HG02852 (cell line): ENCODE measurements around the gene NAGLU.
"Not testable (repeated sequence)": the region's sequence is repeated elsewhere in the genome, so short reads cannot be mapped to it uniquely, and the experiment has no call there.

Source experiments
- ATAC-seq: cut with Tn5 transposase; IDR thresholded peaks from one replicate; pipeline ENCODE4 v1.9.1; 2021; ENCODE audit warnings: mild to moderate bottlenecking, moderate library complexity; ENCODE audit not compliant: unreplicated experiment

Gene NAGLU

GRCh38 chr17:42521036-42521435 lies 15.0 kb upstream of the NAGLU start:
- no peak for ATAC-seq

GRCh38 chr17:42521666-42522262 lies 14.3 kb upstream of the NAGLU start:
- ATAC-seq: no peak

DNA sequence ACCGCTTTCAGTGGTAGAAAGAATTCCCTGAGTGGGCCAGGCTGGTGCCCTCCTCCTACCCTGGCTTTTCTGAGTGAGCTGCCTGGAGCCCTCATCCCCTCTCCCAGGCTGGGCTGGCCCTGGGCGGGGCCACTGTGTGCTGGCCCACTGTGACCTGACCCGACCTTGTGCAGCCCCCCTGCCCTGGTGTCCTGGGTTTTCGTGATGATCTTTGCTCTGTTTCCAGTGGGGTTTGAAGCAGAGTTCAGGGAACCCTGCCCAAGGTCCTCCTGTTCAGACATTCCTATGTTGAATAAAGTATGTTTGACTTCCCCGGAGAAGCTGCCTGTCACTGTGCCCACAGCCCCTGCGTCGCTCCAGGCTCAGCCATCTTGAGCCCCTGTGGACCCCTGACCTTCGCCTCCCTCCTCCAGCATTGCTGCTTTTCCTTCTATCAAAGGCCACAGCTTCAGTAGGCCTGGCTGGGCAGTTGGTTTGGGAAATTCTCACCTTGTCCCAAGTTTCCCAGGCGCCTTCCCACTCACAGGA lies 13.7 kb upstream of the NAGLU start:
- ATAC-seq: no peak

GRCh38 chr17:42522798-42523278 lies 13.2 kb upstream of the NAGLU start:
- ATAC-seq: no peak

DNA sequence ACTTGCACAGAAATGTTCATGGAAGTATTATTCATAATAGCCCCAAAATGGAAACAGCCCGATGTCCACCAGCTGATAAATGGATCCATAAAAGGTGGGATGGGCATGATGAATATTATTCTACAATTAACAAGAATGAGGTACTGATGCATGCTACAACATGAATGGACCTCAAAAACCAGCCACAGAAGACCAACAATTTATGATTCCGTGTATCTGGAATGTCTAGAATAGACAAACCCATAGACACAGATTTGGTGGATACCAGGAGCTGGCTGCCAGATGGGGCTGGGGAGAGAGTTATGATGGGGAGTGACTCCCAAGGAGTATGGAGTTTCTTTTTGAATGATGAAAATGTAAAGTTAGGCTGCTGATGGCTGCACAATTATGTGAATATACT lies 10.8 kb upstream of the NAGLU start:
- no peak for ATAC-seq

- no peak for ATAC-seq
Measured at GRCh38 chr17:42526031-42526444, 10.0 kb upstream of the NAGLU start.

DNA sequence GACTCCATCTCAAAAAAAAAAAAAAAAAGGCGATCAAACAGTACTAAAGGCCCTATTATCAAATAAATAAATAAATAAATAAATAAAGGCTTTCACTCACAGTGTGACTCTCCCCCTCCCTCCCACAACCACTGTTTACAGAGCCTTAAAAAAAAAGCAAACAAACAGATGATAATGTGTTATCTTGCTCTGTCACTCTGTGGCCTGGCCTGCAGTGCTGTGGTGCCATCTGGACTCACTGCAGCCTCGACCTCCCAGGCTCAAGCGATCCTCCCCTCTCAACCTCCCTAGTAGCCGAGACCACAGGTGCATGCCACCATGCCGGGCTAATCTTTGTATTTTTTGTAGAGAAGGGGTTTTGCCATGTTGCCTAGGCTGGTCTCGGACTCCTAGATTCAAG lies 8.1 kb upstream of the NAGLU start:
- ATAC-seq: no peak

DNA sequence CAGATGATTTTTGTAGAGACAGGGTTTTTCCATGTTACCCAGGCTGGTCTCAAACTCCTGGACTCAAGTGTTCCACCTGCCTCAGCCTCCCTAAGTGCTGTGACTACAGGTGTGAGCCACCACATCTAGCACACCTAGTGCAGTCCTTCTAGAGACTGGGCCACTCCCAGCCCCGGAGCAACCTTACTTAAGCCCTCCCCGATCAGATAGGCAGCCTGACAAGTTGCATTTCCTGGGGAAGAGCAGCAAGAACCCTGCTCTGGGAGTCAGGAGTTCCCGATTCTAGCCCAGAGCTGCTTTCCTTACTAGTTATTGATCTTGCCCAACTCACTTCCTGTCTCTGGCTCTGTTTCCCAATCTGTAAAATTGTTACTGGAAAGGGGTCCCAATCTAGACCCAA lies 7.0 kb upstream of the NAGLU start:
- no peak for ATAC-seq

DNA sequence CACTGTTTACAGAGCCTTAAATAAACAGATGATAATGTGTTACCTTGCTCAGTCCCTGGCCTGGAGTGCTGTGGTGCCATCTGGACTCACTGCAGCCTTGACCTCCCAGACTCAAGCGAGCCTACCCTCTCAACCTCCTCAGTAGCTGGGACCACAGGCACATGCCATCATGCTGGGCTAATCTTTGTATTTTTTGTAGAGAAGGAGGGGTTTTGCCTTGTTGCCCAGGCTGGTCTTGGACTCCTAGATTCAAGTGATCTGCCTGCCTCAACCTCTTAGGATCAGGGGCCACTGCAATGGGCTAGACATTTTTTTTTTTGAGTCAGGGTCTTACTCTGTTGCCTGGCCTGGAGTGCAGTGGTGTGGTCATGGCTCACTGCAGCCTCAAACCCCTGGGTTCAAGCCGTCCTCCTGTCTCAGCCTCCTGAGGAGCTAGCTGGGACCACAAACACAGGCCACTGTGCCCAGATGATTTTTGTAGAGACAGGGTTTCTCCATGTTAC lies 5.0 kb upstream of the NAGLU start:
- no peak for ATAC-seq

GRCh38 chr17:42531455-42532354 lies 4.3 kb upstream of the NAGLU start:
- no peak for ATAC-seq

- ATAC-seq: peak; percentile 1
Measured at GRCh38 chr17:42535155-42536047, 640 bp upstream of the NAGLU start.

GRCh38 chr17:42536372-42537155 lies 523 bp downstream of the NAGLU start:
- peak; percentile 68 for ATAC-seq

DNA sequence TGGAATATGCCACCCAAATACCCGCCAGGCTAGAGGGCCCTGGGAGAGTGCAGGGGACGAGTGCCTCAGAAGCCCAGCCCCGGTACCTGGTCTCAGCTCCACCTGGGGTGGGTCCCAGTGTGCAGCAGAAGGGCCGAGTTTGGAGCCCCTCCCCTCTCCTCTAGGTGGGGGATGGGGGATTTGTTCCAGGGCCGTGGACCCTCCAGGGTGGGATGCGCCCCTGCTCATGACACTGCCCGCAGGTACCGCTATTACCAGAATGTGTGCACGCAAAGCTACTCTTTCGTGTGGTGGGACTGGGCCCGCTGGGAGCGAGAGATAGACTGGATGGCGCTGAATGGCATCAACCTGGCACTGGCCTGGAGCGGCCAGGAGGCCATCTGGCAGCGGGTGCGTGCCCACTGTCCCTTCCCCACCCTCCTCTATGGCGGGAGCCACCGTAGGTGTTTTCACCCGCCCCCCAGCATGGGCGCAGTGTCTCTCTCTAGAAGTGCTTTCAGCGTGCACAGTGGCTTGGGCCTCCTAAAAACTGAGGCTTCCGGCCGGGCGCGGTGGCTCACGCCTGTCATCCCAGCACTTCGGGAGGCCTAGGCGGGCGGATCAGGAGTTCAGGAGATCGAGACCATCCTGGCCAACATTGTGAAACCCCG lies 1.2 kb downstream of the NAGLU start:
- ATAC-seq: no peak

- ATAC-seq: no peak
Measured at GRCh38 chr17:42537826-42538451, 1.9 kb downstream of the NAGLU start.

GRCh38 chr17:42538482-42538881 lies 2.4 kb downstream of the NAGLU start:
- ATAC-seq: no peak

- ATAC-seq: not testable (repeated sequence)
Measured at GRCh38 chr17:42540558-42540957, 4.5 kb downstream of the NAGLU start.

DNA sequence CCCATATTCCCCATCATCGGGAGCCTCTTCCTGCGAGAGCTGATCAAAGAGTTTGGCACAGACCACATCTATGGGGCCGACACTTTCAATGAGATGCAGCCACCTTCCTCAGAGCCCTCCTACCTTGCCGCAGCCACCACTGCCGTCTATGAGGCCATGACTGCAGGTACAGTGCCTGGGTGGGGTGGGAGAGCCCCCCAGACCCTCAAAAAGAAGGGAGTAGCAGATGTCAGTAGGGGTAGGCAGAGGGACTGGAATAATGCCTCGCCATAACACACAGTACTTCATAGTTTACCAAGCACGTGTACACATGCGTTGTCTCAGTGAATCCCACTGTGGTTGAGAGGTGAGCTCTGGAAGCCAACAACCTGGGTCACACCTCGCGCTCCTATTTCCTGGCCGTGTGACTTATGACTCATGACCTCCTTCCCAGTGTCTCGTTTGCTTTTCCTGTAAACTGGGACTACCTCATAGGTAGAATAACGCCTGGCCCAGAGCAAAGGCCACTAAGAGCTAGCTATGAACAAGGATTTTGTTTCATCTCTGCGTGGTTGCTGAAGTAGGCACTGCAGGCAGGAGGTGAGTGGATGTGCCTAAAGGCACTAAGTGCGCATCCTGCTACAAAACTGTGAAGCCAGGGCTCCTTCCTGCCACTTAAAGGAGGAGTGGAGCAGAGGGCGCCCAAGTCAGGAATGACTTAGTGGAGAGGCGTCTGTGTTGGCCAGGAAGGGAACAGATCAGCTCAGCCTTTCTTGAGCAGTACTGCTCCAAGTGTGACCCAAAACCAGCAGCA lies 5.2 kb downstream of the NAGLU start:
- no peak for ATAC-seq
